Lower leg skin (tissue), 3 donors: ENCODE measurements around the gene DOCK3.

Source experiments
- POLR2A ChIP-seq, 2 donors: fragments of 450-650 bp; IDR thresholded peaks; one replicate each; pipeline ENCODE4 v1.6.1; 2016 to 2017; ENCODE audit warnings: antibody characterized with exemption in 2 of 2, mild to moderate bottlenecking in 1 of 2, moderate library complexity in 1 of 2
- TF ChIP-seq, protein P1 (sequence below), 3 donors: fragments of 450-650 bp; IDR thresholded peaks; one replicate each; pipeline ENCODE4 v1.5.1; 2016; ENCODE audit warnings: antibody characterized with exemption in 3 of 3, mild to moderate bottlenecking in 3 of 3, moderate library complexity in 2 of 3

DNA sequence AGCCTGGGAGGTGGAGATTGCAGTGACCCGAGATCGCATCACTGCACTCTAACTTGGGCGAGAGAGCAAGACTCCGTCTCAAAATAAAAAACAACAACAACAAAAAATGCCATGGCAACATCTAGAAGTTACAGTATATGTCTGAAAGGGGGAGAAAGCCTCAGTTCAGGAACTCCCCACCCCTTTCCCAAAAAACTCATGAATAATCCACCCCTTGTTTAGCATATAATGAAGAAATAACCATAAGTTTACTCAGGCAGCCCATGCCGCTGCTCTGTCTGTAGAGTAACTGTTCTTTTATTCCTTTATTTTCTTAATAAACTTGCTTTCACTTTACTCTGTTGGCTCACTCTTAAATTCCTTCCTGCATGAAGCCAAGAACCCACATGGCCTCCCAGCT is 145.2 kb downstream of the DOCK3 start:
- TF ChIP-seq, protein P1, sequence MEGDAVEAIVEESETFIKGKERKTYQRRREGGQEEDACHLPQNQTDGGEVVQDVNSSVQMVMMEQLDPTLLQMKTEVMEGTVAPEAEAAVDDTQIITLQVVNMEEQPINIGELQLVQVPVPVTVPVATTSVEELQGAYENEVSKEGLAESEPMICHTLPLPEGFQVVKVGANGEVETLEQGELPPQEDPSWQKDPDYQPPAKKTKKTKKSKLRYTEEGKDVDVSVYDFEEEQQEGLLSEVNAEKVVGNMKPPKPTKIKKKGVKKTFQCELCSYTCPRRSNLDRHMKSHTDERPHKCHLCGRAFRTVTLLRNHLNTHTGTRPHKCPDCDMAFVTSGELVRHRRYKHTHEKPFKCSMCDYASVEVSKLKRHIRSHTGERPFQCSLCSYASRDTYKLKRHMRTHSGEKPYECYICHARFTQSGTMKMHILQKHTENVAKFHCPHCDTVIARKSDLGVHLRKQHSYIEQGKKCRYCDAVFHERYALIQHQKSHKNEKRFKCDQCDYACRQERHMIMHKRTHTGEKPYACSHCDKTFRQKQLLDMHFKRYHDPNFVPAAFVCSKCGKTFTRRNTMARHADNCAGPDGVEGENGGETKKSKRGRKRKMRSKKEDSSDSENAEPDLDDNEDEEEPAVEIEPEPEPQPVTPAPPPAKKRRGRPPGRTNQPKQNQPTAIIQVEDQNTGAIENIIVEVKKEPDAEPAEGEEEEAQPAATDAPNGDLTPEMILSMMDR (IDR thresholded peaks at IDR 0.05): no peak
- no peak for TF ChIP-seq POLR2A (IDR thresholded peaks at IDR 0.05)
